Colonic mucosa (tissue), 4 donors: Measurements from ENCODE around the gene ZCCHC8. TPM values are rescaled to one million over a fixed set of nuclear protein-coding genes. Genes with fewer than 3 reads are reported as not detected.
A peak's percentile ranks its signal among the peaks of the same experiment; 100 is the strongest.
"Not testable (repeated sequence)": the region's sequence is repeated elsewhere in the genome, so short reads cannot be mapped to it uniquely, and the experiment has no call there.

Experiments used
- DNase-seq: peaks from one replicate; pipeline ENCODE4 v3.0.0-alpha.2; 2020
- H3K27ac ChIP-seq: fragments of 200-600 bp; one replicate; pipeline ENCODE4 v1.8.0; 2021
- H3K27me3 ChIP-seq: fragments of 200-600 bp; one replicate; pipeline ENCODE4 v1.8.0; 2021
- H3K36me3 ChIP-seq: fragments of 200-600 bp; one replicate; pipeline ENCODE4 v1.8.0; 2021
- H3K4me1 ChIP-seq: fragments of 200-600 bp; one replicate; pipeline ENCODE4 v1.8.0; 2021; ENCODE audit warnings: mild to moderate bottlenecking
- H3K4me3 ChIP-seq: fragments of 200-600 bp; one replicate; pipeline ENCODE4 v1.8.0; 2021
- H3K9ac ChIP-seq, 2 donors: one replicate each; pipeline ENCODE4 v1.7.0; 2013; ENCODE audit warnings: control low read depth in 2 of 2, low read depth in 2 of 2, low read length in 2 of 2
- H3K9me3 ChIP-seq: fragments of 200-600 bp; one replicate; pipeline ENCODE4 v1.8.0; 2021
- intact Hi-C: fragments of 100-400 bp; cut with DNase I; formaldehyde crosslinking; loops from one replicate; pipeline ENCODE4 v1.14.1; 2022
- total RNA-seq, 2 donors: library from RNA; stranded (reverse); fragmentation: NEBNext Ultra II Directional in 1 of 2; extraction: Animal tissue kit (Norgen Biotek cat#: 25700) in 1 of 2; gene quantifications; one replicate each; pipeline ENCODE4 v1.2.1, GENCODE V29; 2021
- TF ChIP-seq, protein P1 (sequence below): fragments of 200-600 bp; IDR thresholded peaks from one replicate; pipeline ENCODE4 v1.8.0; 2022; ENCODE audit warnings: antibody characterized with exemption, mild to moderate bottlenecking
- donor health status: healthy.
- donor health status: DM: no; HTN: no; CAD: no.
- donor health status: DM: no; HTN: no; CAD: no.

ZCCHC8 gene
- total RNA-seq, 2 donors from 2014 or later, result 17.7 to 20.3 TPM

DNA sequence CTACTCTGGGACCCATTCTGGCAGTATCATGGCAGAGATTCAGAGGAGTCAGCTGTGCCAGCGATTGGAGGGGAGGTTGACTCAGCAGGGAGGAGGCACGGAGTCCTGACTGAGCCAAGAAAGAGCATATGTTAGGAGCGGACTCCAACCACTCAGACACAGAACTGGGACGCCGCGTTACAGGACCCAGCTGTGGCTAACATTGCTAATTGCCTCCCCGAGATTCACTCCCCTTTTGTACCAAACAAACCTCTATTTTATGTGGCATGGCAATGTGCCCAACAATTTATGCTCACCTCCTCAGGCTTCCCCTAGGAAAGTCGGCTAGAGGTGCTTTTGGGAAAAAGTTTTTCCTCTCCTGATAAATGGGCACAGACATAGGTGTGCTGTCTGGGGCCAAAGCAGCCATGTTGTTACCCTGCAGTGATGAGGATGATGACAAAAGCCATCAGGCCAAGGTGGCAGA, 63.0 kb downstream of the ZCCHC8 start:
- no peaks in the 10 kb centered on the region for H3K4me1 ChIP-seq
- H3K27me3 ChIP-seq, result no peaks in the 10 kb centered on the region
- H3K4me3 ChIP-seq, result no peak overlapping the region
- H3K9ac ChIP-seq, result no peak overlapping the region
- intact Hi-C loops, result no loop called here
- no peak overlapping the region for H3K27ac ChIP-seq
- peak; percentile 47 for DNase-seq
- TF ChIP-seq, protein P1, sequence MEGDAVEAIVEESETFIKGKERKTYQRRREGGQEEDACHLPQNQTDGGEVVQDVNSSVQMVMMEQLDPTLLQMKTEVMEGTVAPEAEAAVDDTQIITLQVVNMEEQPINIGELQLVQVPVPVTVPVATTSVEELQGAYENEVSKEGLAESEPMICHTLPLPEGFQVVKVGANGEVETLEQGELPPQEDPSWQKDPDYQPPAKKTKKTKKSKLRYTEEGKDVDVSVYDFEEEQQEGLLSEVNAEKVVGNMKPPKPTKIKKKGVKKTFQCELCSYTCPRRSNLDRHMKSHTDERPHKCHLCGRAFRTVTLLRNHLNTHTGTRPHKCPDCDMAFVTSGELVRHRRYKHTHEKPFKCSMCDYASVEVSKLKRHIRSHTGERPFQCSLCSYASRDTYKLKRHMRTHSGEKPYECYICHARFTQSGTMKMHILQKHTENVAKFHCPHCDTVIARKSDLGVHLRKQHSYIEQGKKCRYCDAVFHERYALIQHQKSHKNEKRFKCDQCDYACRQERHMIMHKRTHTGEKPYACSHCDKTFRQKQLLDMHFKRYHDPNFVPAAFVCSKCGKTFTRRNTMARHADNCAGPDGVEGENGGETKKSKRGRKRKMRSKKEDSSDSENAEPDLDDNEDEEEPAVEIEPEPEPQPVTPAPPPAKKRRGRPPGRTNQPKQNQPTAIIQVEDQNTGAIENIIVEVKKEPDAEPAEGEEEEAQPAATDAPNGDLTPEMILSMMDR, result no peak
- no peaks in the 10 kb centered on the region for H3K9me3 ChIP-seq
- no peaks in the 10 kb centered on the region for H3K36me3 ChIP-seq

GRCh38 chr12:122435186-122435585, 65.5 kb downstream of the ZCCHC8 start:
- Histone ChIP-seq H3K27me3 (no peaks in the 10 kb centered on the region), H3K27ac (no peak overlapping the region), H3K9me3 (no peaks in the 10 kb centered on the region), H3K9ac (no peak overlapping the region), H3K36me3 (no peaks in the 10 kb centered on the region), H3K4me1 (no peaks in the 10 kb centered on the region), H3K4me3 (no peak overlapping the region)
- TF ChIP-seq, protein P1, result no peak
- intact Hi-C loops, result no loop called here
- DNase-seq, result no peak

DNA sequence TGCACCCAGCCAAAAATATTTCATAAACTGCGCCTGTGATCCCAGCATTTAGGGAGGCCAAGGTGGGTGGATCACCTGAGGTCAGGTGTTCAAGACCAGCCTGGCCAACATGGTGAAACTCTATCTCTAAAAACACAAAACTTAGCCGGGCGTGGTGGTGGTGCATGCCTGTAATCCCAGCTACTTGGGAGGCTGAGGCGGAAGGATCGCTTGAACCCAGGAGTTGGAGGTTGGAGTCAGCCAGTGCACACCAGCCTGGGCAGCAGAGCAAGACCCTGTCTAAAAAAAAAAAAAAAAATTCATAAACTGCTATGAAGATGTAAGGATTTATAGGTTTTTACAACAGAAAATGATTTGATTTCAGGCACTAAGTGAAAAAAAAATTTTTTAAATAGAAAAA, 71.7 kb downstream of the ZCCHC8 start:
- H3K4me3 ChIP-seq, H3K9ac ChIP-seq, intact Hi-C loops, H3K27me3 ChIP-seq, H3K4me1 ChIP-seq, H3K36me3 ChIP-seq, DNase-seq, H3K9me3 ChIP-seq, H3K27ac ChIP-seq: not testable (repeated sequence)

GRCh38 chr12:122427403-122427802, 73.3 kb downstream of the ZCCHC8 start:
- intact Hi-C loops, result no loop called here
- TF ChIP-seq, protein P1, result no peak
- H3K9ac ChIP-seq, result no peak overlapping the region
- no peak for DNase-seq
- no peak overlapping the region for H3K27ac ChIP-seq
- no peak overlapping the region for H3K4me3 ChIP-seq
- no peaks in the 10 kb centered on the region for H3K36me3 ChIP-seq
- H3K4me1 ChIP-seq, result no peaks in the 10 kb centered on the region
- H3K9me3 ChIP-seq, result no peaks in the 10 kb centered on the region
- no peaks in the 10 kb centered on the region for H3K27me3 ChIP-seq

- H3K9me3 ChIP-seq, result no peaks in the 10 kb centered on the region
- intact Hi-C loops, result no loop called here
- TF ChIP-seq, protein P1, result no peak
- H3K9ac ChIP-seq, result peak overlapping the region; percentile 79 to 87
- H3K4me3 ChIP-seq, result peak overlapping the region; percentile 49
- peak; percentile 46 for DNase-seq
- peaks cover 6% of the 10 kb centered on the region for H3K4me1 ChIP-seq
- H3K27me3 ChIP-seq, result no peaks in the 10 kb centered on the region
- H3K36me3 ChIP-seq, result no peaks in the 10 kb centered on the region
- peak overlapping the region; percentile 66 for H3K27ac ChIP-seq
Observed at GRCh38 chr12:122423258-122424165, 77.2 kb downstream of the ZCCHC8 start.

GRCh38 chr12:122422730-122423257, 77.9 kb downstream of the ZCCHC8 start:
- DNase-seq, result peak; percentile 38
- Histone ChIP-seq H3K36me3 (no peaks in the 10 kb centered on the region), H3K27ac (peak overlapping the region; percentile 66), H3K4me3 (peak overlapping the region; percentile 49), H3K9ac (peak overlapping the region; percentile 79 to 87), H3K9me3 (no peaks in the 10 kb centered on the region), H3K4me1 (peaks cover 6% of the 10 kb centered on the region), H3K27me3 (no peaks in the 10 kb centered on the region)
- intact Hi-C loops, result no loop called here
- TF ChIP-seq, protein P1, result no peak
